Activated CD8-positive, alpha-beta memory T cell treated with anti-CD3 and anti-CD28 coated beads for 36 hours (primary cell): ENCODE measurements around the gene CTNNA2. TPM values are rescaled to one million over a fixed set of nuclear protein-coding genes. Genes with fewer than 3 reads are reported as not detected.

ENCODE experiments used
- CTCF ChIA-PET: fragments of 350-600 bp; sonication (Branson Sonifier 250); formaldehyde crosslinking; loops from one replicate; lab custom pipeline; 2021; ENCODE audit warnings: antibody characterized with exemption; lab: Charles Lee
- POLR2A ChIA-PET: fragments of 350-600 bp; sonication (Branson Sonifier 250); formaldehyde crosslinking; loops from one replicate; lab custom pipeline; 2021; ENCODE audit warnings: antibody characterized with exemption; lab: Charles Lee
- total RNA-seq, 2 experiments: library from RNA; stranded (reverse); gene quantifications; one replicate each; pipeline ENCODE4 v1.2.3, GENCODE V29; 2021

CTNNA2 gene
- total RNA-seq, 2 experiments from 2014 or later = not detected

DNA sequence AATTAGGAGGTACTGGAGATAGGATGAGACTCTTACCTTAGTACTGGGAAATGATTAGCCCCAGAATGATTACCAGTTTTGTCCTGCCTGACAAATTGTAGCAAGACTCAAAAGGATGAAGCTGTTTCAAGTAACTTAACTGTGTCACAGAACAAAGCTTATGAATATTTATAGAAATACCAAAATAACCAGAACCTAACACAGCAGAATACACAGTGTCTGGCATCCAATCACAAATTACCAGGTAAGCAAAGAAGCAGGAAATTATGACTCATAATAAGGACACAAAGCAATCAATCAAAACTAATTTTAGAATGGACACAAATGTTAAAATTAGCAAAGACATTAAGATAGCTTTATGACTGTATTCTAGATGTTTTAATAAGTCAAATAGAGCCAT lies 91.9 kb downstream of the CTNNA2 start:
- CTCF ChIA-PET = no interaction called here

GRCh38 chr2:79611448-79612016 lies 98.7 kb downstream of the CTNNA2 start:
- ChIA-PET CTCF (no interaction called here), POLR2A (no interaction called here)

More for the DNA sequence above, 91.9 kb downstream of the CTNNA2 start:
- POLR2A ChIA-PET = no interaction called here

- ChIA-PET POLR2A (no interaction called here), CTCF (no interaction called here)
These were observed 100.1 kb downstream of the CTNNA2 start for GRCh38 chr2:79612999-79613398.

GRCh38 chr2:79619442-79619841 lies 106.6 kb downstream of the CTNNA2 start:
- CTCF ChIA-PET = no interaction called here
- POLR2A ChIA-PET = no interaction called here

- CTCF ChIA-PET = no interaction called here
- POLR2A ChIA-PET = no interaction called here
These were observed 107.1 kb downstream of the CTNNA2 start for GRCh38 chr2:79619976-79620375.

GRCh38 chr2:79620679-79621078 lies 107.8 kb downstream of the CTNNA2 start:
- CTCF ChIA-PET = no interaction called here
- POLR2A ChIA-PET = no interaction called here

DNA sequence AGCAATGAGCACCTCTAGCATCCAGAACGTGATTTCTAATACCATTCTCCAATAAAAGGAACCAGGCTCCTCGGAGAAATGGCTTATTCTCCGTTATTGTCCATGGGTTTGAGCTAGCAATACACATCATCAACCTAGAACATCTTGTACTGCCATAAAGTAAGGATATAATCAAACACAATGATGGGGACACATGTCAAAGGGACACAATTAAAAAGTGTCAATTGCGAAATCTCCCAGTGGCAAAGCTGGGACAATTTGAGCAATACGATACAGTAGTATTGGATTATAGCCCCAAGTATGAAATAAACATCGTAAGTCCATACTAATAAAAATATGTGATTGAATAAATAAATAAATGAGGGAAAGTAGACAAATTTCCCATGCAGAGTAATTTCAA lies 108.4 kb downstream of the CTNNA2 start:
- CTCF ChIA-PET = no interaction called here
- POLR2A ChIA-PET = no interaction called here

DNA sequence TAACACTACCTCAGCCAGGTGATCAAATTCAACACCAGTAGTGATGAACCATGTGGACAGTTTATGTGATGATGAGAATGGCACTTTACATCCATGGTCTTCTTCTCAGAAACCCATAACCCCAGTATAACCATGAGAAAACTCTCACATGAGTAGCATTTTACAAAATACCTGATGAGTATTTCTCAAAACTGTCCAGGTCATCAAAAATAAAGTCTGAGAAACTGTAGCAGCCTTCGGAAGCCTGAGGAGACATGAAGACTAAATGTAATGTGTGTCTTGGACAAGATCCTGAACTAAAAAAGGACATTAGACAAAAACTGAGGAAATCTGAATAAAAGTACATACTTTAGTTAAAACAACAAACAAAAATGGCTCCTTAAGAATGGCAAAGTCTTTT lies 108.9 kb downstream of the CTNNA2 start:
- ChIA-PET CTCF (no interaction called here), POLR2A (no interaction called here)

DNA sequence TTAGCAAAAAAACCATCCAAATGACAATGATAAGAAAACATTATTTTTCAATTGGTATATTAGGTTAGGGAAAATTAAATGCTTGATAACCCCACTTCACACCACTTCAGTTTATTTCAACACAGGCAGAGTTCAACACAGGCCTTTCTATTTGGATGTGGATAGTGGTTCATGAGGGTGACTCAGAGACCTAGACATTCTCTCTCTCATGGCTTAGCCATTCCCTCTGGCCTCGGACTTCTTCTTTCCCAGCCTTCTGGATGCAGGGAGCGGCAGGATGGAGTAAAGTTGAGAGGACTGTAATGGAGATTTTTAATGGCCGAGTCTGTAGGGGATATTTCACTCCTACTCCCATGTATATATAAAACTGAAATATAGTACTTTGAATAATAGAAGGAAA lies 109.7 kb downstream of the CTNNA2 start:
- ChIA-PET POLR2A (no interaction called here), CTCF (no interaction called here)

- POLR2A ChIA-PET = no interaction called here
- CTCF ChIA-PET = no interaction called here
These were observed 114.4 kb downstream of the CTNNA2 start for GRCh38 chr2:79627237-79627636.

DNA sequence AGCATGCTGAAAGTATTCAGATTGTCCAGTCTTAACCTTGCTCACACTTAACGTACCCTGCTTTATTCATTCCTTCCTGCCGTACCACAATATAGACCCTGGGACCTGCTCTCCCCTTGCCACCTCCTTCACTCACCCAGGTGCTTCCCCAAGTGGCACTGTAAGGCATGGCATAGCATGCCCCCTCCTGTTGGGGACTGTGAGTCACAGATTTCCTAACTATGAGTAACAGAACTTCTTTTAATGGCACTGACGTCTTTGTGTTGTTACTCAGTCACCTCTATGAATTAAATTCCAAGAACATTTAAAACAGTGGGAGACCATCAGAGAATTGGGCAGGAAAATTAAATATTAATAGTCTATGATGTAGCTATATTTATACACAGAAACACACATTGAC lies 117.2 kb downstream of the CTNNA2 start:
- POLR2A ChIA-PET = no interaction called here
- CTCF ChIA-PET = no interaction called here

- CTCF ChIA-PET = no interaction called here
These were observed 118.2 kb downstream of the CTNNA2 start for GRCh38 chr2:79630972-79631557.

DNA sequence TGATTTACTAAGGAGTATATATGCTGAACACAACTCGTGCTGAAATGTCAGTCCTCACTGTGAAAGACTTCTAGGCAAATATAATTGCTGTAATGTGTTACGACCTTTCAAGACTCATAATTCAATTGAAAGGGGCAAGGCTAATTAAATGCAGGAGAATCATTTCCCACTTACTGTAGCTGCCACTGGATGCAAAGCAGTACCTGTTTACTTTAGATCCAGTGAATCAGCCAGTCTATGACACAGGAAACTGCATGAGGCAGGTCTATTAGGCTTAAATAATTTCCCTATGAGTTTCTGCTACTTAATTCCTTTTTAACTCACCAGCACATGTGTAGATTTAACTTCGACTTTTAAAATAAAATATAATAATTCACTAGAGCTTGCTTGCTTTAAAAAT lies 125.6 kb downstream of the CTNNA2 start:
- POLR2A ChIA-PET = no interaction called here

More at GRCh38 chr2:79630972-79631557, 118.2 kb downstream of the CTNNA2 start:
- POLR2A ChIA-PET = no interaction called here

DNA sequence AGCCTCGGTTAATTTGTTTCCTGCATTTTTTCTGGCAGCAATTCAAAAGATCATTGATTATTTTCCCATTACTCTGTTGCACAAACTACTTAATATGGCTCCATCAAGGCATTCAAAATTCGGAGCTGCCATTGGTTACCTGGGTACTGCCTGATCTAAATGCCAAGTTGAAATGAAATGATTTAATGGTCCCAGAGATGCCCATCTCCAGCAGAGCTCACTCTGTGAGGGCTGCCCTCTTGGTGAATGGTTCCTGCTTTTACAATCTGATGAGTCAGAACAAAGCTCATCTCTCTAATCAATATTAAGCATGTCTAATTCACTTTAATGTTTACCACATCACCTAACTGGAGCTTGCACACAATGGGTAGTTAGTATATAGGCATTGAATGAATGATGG lies 126.1 kb downstream of the CTNNA2 start:
- ChIA-PET POLR2A (no interaction called here), CTCF (no interaction called here)

More for the DNA sequence above, 125.6 kb downstream of the CTNNA2 start:
- CTCF ChIA-PET = no interaction called here

GRCh38 chr2:79640001-79640400 lies 127.2 kb downstream of the CTNNA2 start:
- CTCF ChIA-PET = no interaction called here
- POLR2A ChIA-PET = no interaction called here

GRCh38 chr2:79649531-79649930 lies 136.7 kb downstream of the CTNNA2 start:
- ChIA-PET CTCF (no interaction called here), POLR2A (no interaction called here)

- CTCF ChIA-PET = no interaction called here
- POLR2A ChIA-PET = no interaction called here
These were observed 147.7 kb downstream of the CTNNA2 start for GRCh38 chr2:79660557-79660956.

DNA sequence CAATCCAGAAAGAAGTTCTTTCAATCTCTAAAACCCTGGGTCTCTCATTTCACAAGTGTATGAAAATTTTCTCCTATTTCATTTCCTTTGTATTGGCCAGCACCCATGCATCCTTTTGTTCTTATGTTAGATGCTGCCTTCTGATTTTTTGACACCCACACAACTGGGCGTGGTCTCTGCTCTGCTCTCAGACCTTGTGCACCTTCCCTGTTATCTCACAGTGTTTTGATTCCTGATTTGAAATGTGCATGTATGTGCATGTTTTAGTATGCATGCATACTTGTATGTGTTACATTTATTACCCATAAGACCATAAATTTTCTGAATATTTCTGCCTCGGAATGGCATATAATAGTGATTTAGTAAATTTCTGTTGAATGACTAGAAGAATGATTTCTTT lies 152.2 kb downstream of the CTNNA2 start:
- CTCF ChIA-PET = no interaction called here
- POLR2A ChIA-PET = no interaction called here

GRCh38 chr2:79666430-79666829 lies 153.6 kb downstream of the CTNNA2 start:
- CTCF ChIA-PET = no interaction called here
- POLR2A ChIA-PET = no interaction called here

- CTCF ChIA-PET = no interaction called here
- POLR2A ChIA-PET = no interaction called here
These were observed 156.9 kb downstream of the CTNNA2 start for GRCh38 chr2:79669714-79670113.

DNA sequence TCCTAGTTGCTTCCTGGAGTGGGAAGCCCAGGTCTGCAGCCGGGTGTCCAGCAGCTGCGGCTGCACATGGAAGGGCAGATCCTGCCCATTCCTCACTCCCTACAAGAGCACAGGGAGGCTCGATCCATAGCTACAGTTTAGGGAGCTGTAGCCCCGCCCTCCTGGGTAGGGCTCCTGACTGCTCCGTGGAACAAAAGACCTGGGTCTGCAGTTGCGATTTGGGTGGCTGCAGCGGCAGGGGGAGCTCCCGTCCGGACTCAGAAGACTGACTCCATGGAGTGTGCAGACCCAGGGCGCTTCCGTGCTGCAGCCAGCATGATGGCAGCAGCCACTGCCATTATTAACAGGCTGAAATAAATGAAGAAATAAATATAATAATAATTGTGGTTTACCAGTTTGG lies 157.3 kb downstream of the CTNNA2 start:
- CTCF ChIA-PET = no interaction called here
- POLR2A ChIA-PET = no interaction called here

- CTCF ChIA-PET = no interaction called here
These were observed 174.0 kb downstream of the CTNNA2 start for GRCh38 chr2:79686884-79687283.

More at GRCh38 chr2:79686884-79687283, 174.0 kb downstream of the CTNNA2 start:
- POLR2A ChIA-PET = no interaction called here
